Measurements from ENCODE around the gene PIGH.
"Not testable (repeated sequence)": the region's sequence is repeated elsewhere in the genome, so short reads cannot be mapped to it uniquely, and the experiment has no call there.

PIGH gene

GRCh38 chr14:67607646-67608045 lies 7.6 kb upstream of the PIGH start:
- DNase-seq: no peak

GRCh38 chr14:67602995-67603545 lies 3.0 kb upstream of the PIGH start:
- DNase-seq: no peak

DNA sequence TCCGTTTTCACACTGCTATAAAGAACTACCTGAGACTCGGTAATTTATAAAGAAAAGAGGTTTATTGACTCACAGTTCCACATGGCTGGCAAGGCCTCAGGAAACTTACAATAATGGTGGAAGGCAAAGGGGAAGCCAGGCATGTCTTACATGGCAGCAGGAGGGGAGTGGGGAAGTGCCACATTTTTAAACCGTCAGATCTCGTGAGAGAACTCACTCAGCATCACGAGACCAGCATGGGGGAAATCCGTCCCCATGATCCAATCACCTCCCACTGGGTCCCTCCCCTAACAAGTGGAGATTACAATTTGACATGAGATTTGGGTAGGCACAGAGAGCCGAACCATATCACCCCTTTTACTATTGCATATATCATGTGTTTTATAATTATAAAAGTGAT lies 2.0 kb upstream of the PIGH start:
- DNase-seq: no peak

DNA sequence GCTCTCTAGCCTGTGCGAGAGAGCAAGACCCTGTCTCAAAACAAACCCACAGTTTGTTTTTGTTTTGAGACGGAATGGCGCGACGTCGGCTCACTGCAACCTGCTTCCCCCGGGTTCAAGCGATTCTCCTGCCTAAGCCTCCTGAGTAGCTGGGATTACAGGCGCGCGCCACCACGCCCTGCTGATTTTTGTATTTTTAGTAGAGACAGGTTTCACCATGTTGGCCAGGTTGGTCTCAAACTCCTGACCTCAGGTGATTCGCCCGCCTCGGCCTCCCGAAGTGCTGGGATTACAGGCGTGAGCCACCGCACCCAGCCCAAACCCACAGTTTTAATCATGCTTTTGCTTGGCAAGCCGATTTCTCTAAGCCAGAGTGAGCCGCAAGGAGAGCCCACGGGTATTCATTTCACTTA lies 500 bp upstream of the PIGH start:
- not testable (repeated sequence) for DNase-seq

GRCh38 chr14:67595392-67595791 lies 4.7 kb downstream of the PIGH start:
- no peak for DNase-seq

GRCh38 chr14:67593650-67594049 lies 6.4 kb downstream of the PIGH start:
- DNase-seq: not testable (repeated sequence)

GRCh38 chr14:67589204-67589770 lies 10.8 kb downstream of the PIGH start:
- no peak for DNase-seq

GRCh38 chr14:67586369-67586768 lies 13.7 kb downstream of the PIGH start:
- DNase-seq: no peak

DNA sequence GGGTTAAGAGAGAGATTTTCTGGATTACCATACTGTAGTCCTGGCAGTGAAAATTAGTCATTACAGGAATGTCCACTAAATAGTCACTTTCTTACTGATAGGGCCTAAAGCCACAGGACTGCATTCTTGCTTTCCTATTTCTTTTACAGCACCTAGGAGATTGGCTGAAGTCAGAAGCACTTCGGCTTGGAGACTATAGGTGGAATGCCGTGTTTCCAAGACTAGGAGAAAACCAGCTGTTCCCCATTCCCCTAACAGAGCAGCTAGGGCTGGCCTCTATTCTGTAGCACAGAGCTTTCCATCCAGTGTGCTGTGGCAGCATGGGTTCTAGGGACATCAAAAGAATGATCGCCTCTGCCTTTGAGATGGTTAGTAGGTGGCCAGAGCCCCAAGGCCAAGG lies 15.1 kb downstream of the PIGH start:
- DNase-seq: no peak

- DNase-seq: no peak
Measured at GRCh38 chr14:67583711-67584644, 16.1 kb downstream of the PIGH start.

DNA sequence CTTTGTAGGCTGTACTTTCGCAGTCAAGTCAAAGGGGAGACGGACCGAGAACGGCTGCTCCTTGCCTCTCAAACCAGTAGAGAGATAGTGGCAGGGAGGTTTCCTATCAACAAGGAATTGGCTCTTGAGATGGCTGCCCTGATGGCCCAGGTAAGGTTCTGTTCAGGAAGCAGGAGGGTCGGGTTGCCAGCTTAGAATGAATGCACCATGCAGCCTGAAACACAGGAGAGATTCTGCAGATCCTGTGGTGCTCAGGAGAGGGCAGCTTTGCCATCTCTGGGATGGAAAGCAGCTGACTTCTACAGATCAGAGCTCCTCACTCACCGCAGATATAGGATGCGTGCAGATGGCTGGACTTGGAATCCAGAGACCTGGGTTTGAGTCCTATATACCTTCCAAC lies 18.0 kb downstream of the PIGH start:
- DNase-seq: no peak

- DNase-seq: no peak
Measured at GRCh38 chr14:67581643-67582042, 18.4 kb downstream of the PIGH start.

GRCh38 chr14:67580336-67581171 lies 19.5 kb downstream of the PIGH start:
- DNase-seq: no peak

- DNase-seq: no peak
Measured at GRCh38 chr14:67579636-67580035, 20.4 kb downstream of the PIGH start.

- no peak for DNase-seq
Measured at GRCh38 chr14:67579040-67579439, 21.0 kb downstream of the PIGH start.

DNA sequence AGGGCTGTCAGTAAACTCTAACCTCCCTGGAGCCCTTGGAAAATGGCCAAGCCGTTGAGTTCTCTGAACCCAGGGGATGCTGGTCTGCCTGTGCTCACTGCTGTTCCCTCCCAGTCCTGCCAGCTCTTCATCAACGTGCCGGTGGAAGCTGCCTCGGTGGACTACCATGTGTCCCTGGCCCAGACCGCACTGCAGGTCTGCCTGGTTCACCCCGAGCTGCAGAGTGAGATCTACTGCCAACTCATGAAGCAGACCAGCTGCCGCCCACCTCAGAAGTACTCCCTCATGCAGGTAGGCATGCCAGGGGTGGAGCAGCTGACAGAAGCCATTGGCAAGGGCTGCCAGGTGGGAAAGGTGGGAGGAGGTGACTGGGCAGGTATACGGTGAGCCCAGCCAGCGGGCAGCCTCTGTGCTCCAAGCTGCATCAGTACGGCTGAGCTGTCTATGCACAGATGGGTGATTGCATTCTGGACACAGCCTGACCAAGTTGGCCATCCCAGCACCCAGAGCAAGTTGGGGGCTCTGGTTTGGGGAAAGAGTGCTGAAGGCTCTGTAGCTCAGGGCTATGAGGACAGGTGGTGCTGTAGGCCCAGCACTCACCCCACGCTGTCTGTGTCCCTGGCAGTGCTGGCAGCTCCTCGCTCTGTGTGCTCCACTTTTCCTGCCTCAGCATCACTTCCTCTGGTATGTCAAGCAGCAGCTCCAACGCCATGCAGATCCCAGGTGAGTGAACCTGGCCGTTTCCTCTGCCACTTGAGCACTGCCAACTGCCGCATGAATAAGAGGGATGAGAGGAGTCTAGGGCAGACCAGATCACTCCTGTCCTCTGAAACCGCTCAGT lies 21.9 kb downstream of the PIGH start:
- DNase-seq: no peak

DNA sequence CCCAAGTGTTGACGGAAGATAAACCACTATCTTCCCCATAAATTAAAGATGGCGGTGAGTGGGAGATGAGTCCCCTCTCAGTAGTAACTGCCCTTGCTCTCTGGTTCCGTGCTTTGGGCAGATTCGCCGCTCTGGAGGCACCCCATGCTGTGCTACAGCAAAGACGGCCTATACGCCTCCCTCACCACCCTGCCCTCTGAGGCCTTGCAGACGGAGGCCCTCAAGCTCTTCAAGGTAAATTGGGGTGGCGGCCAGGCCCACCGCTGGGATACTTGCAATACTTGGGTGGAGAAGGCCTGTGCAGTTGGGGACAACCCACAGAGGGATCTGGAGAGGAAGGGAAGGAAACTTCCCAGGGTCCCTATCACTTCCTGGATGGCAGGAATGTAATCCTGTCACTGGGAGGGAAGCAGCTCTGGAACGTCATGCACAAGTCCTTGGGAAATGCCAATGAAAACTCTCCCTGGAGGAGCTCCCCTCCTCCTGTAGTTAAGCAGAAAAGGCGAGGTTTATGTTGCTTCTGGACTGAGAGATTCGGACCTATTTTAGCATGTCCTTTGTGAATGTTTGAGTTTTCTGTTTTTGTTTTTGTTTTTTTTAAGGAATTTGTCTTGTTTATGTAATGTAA lies 22.8 kb downstream of the PIGH start:
- DNase-seq: no peak

DNA sequence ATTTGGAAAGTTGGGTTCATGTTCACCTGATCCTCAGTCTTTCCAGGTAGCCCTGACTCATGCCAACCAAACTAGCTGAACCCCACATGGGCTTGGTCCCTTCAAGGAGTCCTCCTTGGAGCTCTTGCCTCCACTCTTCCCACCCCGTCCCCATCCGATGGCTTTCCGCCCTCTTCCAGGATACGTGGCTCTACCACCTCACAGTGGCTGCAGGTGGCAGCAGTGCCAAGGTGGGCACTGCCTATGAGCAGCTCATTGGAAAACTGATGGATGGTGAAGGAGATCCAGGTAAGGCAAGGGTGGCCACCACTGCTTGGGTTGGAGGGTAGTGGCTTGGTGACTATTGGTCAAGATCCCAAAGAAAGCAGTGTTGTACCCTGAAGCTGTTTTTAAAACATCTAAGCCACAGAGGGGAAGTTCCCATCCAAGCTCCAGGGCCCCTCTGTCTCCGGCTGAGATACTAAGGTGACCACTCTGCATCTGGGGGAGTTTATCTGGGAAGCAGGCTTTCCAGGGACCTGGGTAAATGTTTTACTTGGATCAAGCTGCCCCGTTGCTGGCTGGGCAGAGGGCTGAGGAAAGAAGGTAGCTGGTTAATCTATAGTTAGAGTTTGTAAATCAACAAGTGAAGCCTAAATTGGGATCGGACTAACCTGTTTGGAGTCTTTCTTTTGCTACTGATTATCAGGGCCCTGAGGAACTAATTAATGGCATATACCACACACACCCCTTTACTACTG lies 23.7 kb downstream of the PIGH start:
- DNase-seq: no peak

GRCh38 chr14:67575684-67576083 lies 24.4 kb downstream of the PIGH start:
- DNase-seq: no peak

GRCh38 chr14:67574806-67575205 lies 25.3 kb downstream of the PIGH start:
- DNase-seq: no peak

- DNase-seq: no peak
Measured at GRCh38 chr14:67574156-67574555, 25.9 kb downstream of the PIGH start.
